Gastrocnemius medialis (tissue), 4 donors: Measurements from ENCODE around the gene GTF2B.

ENCODE experiments used
- POLR2A ChIP-seq, 2 donors: fragments of 450-650 bp; IDR thresholded peaks; one replicate each; pipeline ENCODE4 v1.6.1; 2017; ENCODE audit warnings: antibody characterized with exemption in 2 of 2, mild to moderate bottlenecking in 2 of 2, moderate library complexity in 2 of 2
- TF ChIP-seq, protein P1 (sequence below), 5 experiments: fragments of 450-650 bp in 3 of 5; fragments of 200-600 bp in 2 of 5; sonication (generic) in 2 of 5; IDR thresholded peaks in 4 of 5; conservative IDR thresholded peaks in 1 of 5; 1 replicate in 4 of 5; 2 replicates in 1 of 5; pipeline ENCODE4 v1.5.1; 2016 to 2019; ENCODE audit warnings: antibody characterized with exemption in 5 of 5, mild to moderate bottlenecking in 3 of 5, moderate library complexity in 3 of 5

DNA sequence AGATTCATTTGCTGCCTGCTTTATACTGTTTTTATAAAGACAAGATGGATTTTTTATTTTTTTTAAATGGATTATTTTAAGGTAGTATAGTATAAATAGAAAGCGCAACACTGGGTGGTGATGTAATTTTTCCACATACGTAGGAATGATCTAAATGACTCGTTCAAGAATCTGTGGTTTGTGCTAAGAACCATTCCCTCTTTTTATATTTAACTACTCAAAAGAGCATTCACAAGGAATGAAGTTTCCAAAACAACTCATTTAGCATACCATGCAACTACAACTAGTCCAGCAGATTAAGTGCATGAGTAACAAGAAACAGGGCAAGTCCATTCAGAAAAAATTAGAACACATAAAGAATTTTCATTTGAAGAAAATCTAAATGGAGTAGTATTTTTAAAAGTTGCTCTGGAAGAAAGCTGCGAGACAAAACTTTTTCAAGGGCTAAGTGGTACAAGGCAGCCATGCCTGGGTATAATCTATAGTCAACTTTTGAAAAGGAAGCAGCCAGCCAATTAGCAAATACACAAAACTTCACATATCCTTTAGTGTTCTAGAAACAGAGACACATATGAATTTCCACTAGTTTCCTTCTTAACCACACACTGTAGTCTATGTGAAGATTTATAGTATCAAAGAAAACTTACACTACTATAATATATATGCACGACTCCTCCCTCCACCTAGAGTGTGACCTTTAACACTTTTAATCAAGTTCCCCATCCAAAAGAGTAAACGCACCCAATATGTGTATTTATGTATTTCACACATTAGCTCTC lies 23.4 kb downstream of the GTF2B start:
- TF ChIP-seq, protein P1, sequence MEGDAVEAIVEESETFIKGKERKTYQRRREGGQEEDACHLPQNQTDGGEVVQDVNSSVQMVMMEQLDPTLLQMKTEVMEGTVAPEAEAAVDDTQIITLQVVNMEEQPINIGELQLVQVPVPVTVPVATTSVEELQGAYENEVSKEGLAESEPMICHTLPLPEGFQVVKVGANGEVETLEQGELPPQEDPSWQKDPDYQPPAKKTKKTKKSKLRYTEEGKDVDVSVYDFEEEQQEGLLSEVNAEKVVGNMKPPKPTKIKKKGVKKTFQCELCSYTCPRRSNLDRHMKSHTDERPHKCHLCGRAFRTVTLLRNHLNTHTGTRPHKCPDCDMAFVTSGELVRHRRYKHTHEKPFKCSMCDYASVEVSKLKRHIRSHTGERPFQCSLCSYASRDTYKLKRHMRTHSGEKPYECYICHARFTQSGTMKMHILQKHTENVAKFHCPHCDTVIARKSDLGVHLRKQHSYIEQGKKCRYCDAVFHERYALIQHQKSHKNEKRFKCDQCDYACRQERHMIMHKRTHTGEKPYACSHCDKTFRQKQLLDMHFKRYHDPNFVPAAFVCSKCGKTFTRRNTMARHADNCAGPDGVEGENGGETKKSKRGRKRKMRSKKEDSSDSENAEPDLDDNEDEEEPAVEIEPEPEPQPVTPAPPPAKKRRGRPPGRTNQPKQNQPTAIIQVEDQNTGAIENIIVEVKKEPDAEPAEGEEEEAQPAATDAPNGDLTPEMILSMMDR (IDR thresholded peaks at IDR 0.05 in 4 of 5, conservative IDR thresholded peaks at IDR 0.05 in 1 of 5) = no peak
- no peak for TF ChIP-seq POLR2A (IDR thresholded peaks at IDR 0.05)
